K562 (cell line): ENCODE measurements around the gene MIB2. TPM values are rescaled to one million over a fixed set of nuclear protein-coding genes. Genes with fewer than 3 reads are reported as not detected.

ENCODE experiments used
- ATAC-seq: fragments of 200-7000 bp; cut with Tn5 transposase; 3 replicates; pipeline ENCODE4 v1.9.1; 2020; ENCODE audit warnings: moderate library complexity
- BruUV-seq: library from RNA; stranded (reverse); fragments of 400-500 nt; replicated peaks from 2 replicates; lab custom pipeline; 2021; lab: Mats Ljungman, UMichigan
- CTCF ChIA-PET: fragments of 300-600 bp; formaldehyde crosslinking; extraction: SDS; loops from one replicate; lab custom pipeline; 2021; ENCODE audit warnings: low intra/inter-chr PET ratio; lab: Yijun Ruan, JAX
- POLR2A ChIA-PET: fragments of 300-600, 350-650 bp; sonication (Branson Sonifier 250); formaldehyde crosslinking; extraction: SDS; loops from one replicate; lab custom pipeline; 2021; ENCODE audit warnings: antibody characterized with exemption, inconsistent platforms; lab: Yijun Ruan, JAX
- DNase-seq, 4 experiments: peaks; one replicate each; pipeline versions ENCODE4 v3.0.0 to v3.0.0-alpha.2; 2011 to 2018; ENCODE audit warnings: low spot score in 3 of 4, mixed read lengths in 3 of 4; ENCODE audit errors: extremely low read depth in 1 of 4
- FAIRE-seq: peaks from 2 replicates; lab custom pipeline; 2011; peaks lifted over from hg19 to GRCh38; lab: Jason Lieb, UNC
- H2AFZ ChIP-seq: 2 replicates; pipeline ENCODE4 v1.6.0; 2011; ENCODE audit warnings: low read depth, low read length, control low read depth, inconsistent platforms
- H3K27ac ChIP-seq: fragments of 200-600 bp; 3 replicates; pipeline ENCODE4 v1.8.0; 2011; ENCODE audit warnings: low read depth, mild to moderate bottlenecking, control low read depth, inconsistent platforms, low read length, moderate library complexity, mixed read lengths; ENCODE audit errors: extremely low read depth
- H3K27me3 ChIP-seq, 2 experiments: fragments of 300-600 bp in 1 of 2; 2 replicates in 1 of 2; 3 replicates in 1 of 2; pipeline versions ENCODE4 v1.6.0 to v1.8.0; 2011; ENCODE audit warnings: inconsistent platforms in 2 of 2, low read length in 2 of 2, mild to moderate bottlenecking in 1 of 2, mixed read lengths in 1 of 2, moderate library complexity in 1 of 2; ENCODE audit not compliant: control insufficient read depth in 2 of 2, insufficient read depth in 2 of 2
- H3K36me3 ChIP-seq: fragments of 300-600 bp; 3 replicates; pipeline ENCODE4 v1.8.0; 2011; ENCODE audit warnings: mild to moderate bottlenecking, low read length, inconsistent platforms; ENCODE audit not compliant: control insufficient read depth, insufficient read depth
- H3K4me1 ChIP-seq, 2 experiments: fragments of 200-600 bp in 1 of 2; replicated peaks in 1 of 2; 2 replicates in 1 of 2; 3 replicates in 1 of 2; pipeline versions ENCODE4 v1.5.1 to v1.8.0; 2011; ENCODE audit warnings: inconsistent platforms in 2 of 2, low read length in 2 of 2, mild to moderate bottlenecking in 1 of 2, mixed read lengths in 1 of 2, moderate library complexity in 1 of 2; ENCODE audit not compliant: control insufficient read depth in 2 of 2, insufficient read depth in 2 of 2
- H3K4me2 ChIP-seq: 2 replicates; pipeline ENCODE4 v1.6.1; 2011; ENCODE audit warnings: low read length, control low read depth, inconsistent platforms, mixed read lengths; ENCODE audit not compliant: insufficient read depth
- H3K4me3 ChIP-seq: fragments of 200-600 bp; sonication (generic), shearing (Covaris generic); 2 replicates; pipeline ENCODE4 v1.5.1; 2016; ENCODE audit warnings: control low read depth, inconsistent platforms
- H3K79me2 ChIP-seq: fragments of 200-600 bp; 3 replicates; pipeline ENCODE4 v1.8.0; 2011; ENCODE audit warnings: low read length, inconsistent platforms; ENCODE audit not compliant: control insufficient read depth, insufficient read depth
- H3K9ac ChIP-seq, 2 experiments: 2 replicates each; pipeline versions ENCODE4 v1.6.0 to v1.6.1; 2011; ENCODE audit warnings: low read depth in 2 of 2, low read length in 2 of 2, control low read depth in 1 of 2, inconsistent platforms in 1 of 2, mild to moderate bottlenecking in 1 of 2, mixed read lengths in 1 of 2; ENCODE audit not compliant: insufficient read depth in 1 of 2
- H3K9me1 ChIP-seq: one replicate; pipeline ENCODE4 v1.6.0; 2011; ENCODE audit warnings: inconsistent platforms, mild to moderate bottlenecking, low read length, moderate library complexity; ENCODE audit not compliant: control insufficient read depth, insufficient read depth
- H3K9me3 ChIP-seq: replicated peaks from 2 replicates; pipeline ENCODE4 v1.5.1; 2011; ENCODE audit warnings: low read depth, low read length, inconsistent platforms; ENCODE audit not compliant: control insufficient read depth, insufficient read depth
- H4K20me1 ChIP-seq: replicated peaks from 2 replicates; pipeline ENCODE4 v1.6.1; 2011; ENCODE audit warnings: low read length, inconsistent platforms, mixed read lengths; ENCODE audit not compliant: control insufficient read depth, insufficient read depth
- ZBTB7A ChIP-seq: IDR thresholded peaks from 2 replicates; pipeline ENCODE4 v1.6.1; 2011; ENCODE audit warnings: low read depth, mild to moderate bottlenecking, low read length, moderate library complexity, borderline replicate concordance; ENCODE audit not compliant: control insufficient read depth
- WGBS: fragments of 100-300 bp; shearing (Covaris generic); methylation state at CpG from one replicate; pipeline ENCODE4 v1.1.6; 2016; ENCODE audit warnings: low coverage, mixed read lengths; ENCODE audit not compliant: insufficient coverage; ENCODE audit errors: missing lambda C conversion rate; 5-methylcytosine and 5-hydroxymethylcytosine counted together
- in situ Hi-C: fragments of 300-500 bp; cut with MboI; formaldehyde crosslinking; loops from 4 replicates; pipeline ENCODE4 v1.15.0; 2018; ENCODE audit warnings: inconsistent platforms, mixed read lengths
- intact Hi-C: fragments of 100-400 bp; cut with micrococcal nuclease; formaldehyde crosslinking; loops from 2 replicates; pipeline ENCODE4 v1.14.2; 2022
- polyA plus RNA-seq, 8 experiments: library from polyadenylated mRNA; depleted of rRNA in 4 of 8; stranded (reverse) in 5 of 8; unstranded in 3 of 8; fragments of >200 nt; fragmentation: Nextera tagmentation in 2 of 8; fragmentation: Illumina TruSeq in 1 of 8; extraction: Ambion mirVana in 2 of 8; extraction: Trizol in 1 of 8; gene quantifications; 2 replicates each; pipeline versions ENCODE4 v1.2.1 to v1.2.3, GENCODE V29; 2011 to 2014; ENCODE audit warnings: inconsistent platforms in 1 of 8, missing spikeins in 1 of 8
- total RNA-seq, 7 experiments: library from RNA; depleted of rRNA in 6 of 7; stranded (reverse); fragments of >200 nt in 6 of 7; fragmentation: Illumina TruSeq in 2 of 7; extraction: Trizol in 2 of 7; gene quantifications; 2 replicates each; pipeline versions ENCODE4 v1.2.1 to v1.2.3, GENCODE V29; 2011 to 2021; ENCODE audit warnings: low replicate concordance in 1 of 7
- TF ChIP-seq, protein P1 (sequence below): fragments of 450-650 bp; formaldehyde crosslinking; IDR thresholded peaks from 2 replicates; pipeline ENCODE4 v1.4.0; 2020; ENCODE audit warnings: mild to moderate bottlenecking, moderate library complexity
- TF ChIP-seq, protein P2 (sequence below), 2 experiments: fragments of 450-650 bp in 1 of 2; sonication (generic) in 1 of 2; formaldehyde crosslinking in 1 of 2; IDR thresholded peaks in 1 of 2; conservative IDR thresholded peaks in 1 of 2; 2 replicates each; pipeline versions ENCODE4 v1.6.1 to v1.8.1; 2016 to 2023; ENCODE audit warnings: mild to moderate bottlenecking in 2 of 2, moderate library complexity in 2 of 2, inconsistent platforms in 1 of 2, missing genetic modification reagents in 1 of 2

MIB2 gene
- total and polyA plus RNA-seq, 9 of the 15 experiments (the other 6 are each of a cell fraction or from before 2014, with no cell fraction given) = 0.04 to 17.0 (median 4.9) TPM; not detected in 1

DNA sequence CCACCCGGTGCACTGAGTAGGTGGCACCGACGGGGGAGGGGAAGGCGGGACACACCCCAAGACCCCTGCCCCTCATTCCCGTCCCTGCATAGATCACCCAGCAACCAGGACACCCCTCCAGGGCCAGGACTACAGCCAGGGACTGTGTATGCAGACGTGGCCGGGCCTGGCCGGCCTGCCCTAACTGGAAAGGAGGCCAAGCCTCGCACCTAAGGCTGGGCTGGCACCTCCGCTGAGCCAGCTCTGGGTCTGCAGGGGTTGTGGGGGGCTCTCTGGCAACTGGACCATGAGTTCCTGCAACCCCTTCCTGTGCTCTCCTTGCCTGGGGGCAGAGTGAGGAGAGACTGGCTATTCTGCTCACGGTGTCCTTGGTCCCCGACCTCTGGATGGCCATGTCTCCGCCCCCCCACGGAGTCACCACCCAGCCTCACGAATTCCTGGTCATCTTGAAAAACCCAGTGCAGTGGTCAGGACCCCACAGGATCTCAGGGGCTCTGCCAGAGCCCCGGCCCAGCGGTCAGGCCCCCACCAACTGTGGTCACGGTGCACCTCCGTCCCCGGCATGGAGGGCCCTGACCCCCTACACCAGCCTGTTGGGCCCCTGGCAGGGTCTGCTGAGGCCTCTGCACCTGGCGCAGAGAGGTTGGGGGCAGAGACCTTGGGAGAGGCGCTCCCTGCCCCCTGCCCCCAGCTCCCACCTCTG lies 14.3 kb upstream of the MIB2 start (continued):
- TF ChIP-seq, protein P1, sequence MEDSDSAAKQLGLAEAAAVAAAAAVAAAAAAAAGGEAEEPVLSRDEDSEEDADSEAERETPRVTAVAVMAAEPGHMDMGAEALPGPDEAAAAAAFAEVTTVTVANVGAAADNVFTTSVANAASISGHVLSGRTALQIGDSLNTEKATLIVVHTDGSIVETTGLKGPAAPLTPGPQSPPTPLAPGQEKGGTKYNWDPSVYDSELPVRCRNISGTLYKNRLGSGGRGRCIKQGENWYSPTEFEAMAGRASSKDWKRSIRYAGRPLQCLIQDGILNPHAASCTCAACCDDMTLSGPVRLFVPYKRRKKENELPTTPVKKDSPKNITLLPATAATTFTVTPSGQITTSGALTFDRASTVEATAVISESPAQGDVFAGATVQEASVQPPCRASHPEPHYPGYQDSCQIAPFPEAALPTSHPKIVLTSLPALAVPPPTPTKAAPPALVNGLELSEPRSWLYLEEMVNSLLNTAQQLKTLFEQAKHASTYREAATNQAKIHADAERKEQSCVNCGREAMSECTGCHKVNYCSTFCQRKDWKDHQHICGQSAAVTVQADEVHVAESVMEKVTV (CRISPR knock-in tag) = no peak

DNA sequence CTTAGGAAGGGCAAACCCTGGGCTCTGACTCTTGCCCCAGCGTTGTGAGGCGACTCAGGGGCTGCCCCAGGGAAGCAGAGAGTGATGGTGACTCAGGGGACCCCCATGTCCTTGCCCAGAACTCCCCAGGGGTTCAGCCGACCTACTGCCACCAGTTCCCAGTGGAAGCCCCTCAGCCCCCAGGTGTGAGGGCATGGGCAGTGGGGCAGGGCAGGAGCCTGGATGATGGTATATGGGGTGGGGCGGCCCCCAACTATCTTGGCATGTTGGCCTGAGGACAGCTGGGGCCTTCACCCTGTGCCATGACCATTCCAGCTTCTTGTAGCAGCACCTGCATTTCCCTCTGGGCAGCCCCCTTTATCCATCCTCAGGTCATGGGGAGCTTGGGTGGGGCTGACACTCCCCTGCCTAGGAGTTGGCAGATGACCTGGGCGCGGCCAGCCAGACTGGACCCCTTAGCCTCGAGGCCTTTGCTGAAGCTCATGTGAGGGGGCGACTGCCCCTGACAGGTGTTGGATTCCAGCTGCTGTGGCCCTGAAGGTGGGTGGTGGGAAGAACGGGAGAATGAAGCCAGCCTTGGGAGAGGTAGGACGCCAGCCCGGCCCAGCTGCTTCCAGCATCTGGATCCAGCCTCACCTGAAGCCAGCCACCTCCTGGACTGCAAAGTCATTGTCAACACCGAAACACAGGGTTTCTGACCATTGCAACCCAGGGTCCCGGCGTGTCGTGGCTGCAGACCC lies 13.6 kb upstream of the MIB2 start:
- ChIA-PET POLR2A (interaction anchor here (0.7 to 5.9 kb wide), 5 partner anchors 8 to 22 kb away, joined by 3 to 61 read pairs (median 3); partner anchors contain the start of gene MIB2), CTCF (no interaction called here)
- in situ Hi-C loops (no loop called here), intact Hi-C loops (no loop called here)
- TF ChIP-seq ZBTB7A = 0 out of 2 replicates have a peak, but pooled peaks have one; percentile 27
- TF ChIP-seq, protein P2, sequence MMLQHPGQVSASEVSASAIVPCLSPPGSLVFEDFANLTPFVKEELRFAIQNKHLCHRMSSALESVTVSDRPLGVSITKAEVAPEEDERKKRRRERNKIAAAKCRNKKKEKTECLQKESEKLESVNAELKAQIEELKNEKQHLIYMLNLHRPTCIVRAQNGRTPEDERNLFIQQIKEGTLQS (IDR thresholded peaks at IDR 0.05) = no peak
- TF ChIP-seq, protein P2 (CRISPR knock-in tag; conservative IDR thresholded peaks at IDR 0.05) = no peak
- peak overlapping the region in 1 of 2 experiments; percentile 73; a peak in 2 of 4 replicates for H3K9ac ChIP-seq
- no peaks in the 10 kb centered on the region; the same call in 1 of the 2 replicates for H4K20me1 ChIP-seq
- no TSS peak for BruUV-seq
- no peak for FAIRE-seq
- peaks cover 20 to 91% of the 10 kb centered on the region in 2 experiments; a peak in 4 of 5 replicates for H3K4me1 ChIP-seq
- H3K4me3 ChIP-seq = no peak overlapping the region
- H3K9me3 ChIP-seq = no peaks in the 10 kb centered on the region
- ATAC-seq = no peak
- no peaks in the 10 kb centered on the region for H3K9me1 ChIP-seq
- no peak overlapping the region for H3K27ac ChIP-seq
- H3K36me3 ChIP-seq = no peaks in the 10 kb centered on the region
- H2AFZ ChIP-seq = no peak overlapping the region
- H3K4me2 ChIP-seq = no peak overlapping the region
- DNase-seq = no peak
- no peaks in the 10 kb centered on the region; the same call in 2 of the 3 replicates for H3K79me2 ChIP-seq
- WGBS = 58% methylated on average over 15 of the region's 15 CpGs
- H3K27me3 ChIP-seq = no peaks in the 10 kb centered on the region
